Mucosa of descending colon (tissue), 3 donors: ENCODE measurements around the gene SLC9A6. TPM values are rescaled to one million over a fixed set of nuclear protein-coding genes. Genes with fewer than 3 reads are reported as not detected.
"Not testable (repeated sequence)": the region's sequence is repeated elsewhere in the genome, so short reads cannot be mapped to it uniquely, and the experiment has no call there.

Source experiments
- ATAC-seq: fragments of 200-7000 bp; cut with Tn5 transposase; one replicate; pipeline ENCODE4 v1.9.1; 2020; ENCODE audit warnings: mild to moderate bottlenecking, moderate library complexity
- DNase-seq, 3 donors: peaks; one replicate each; pipeline ENCODE4 v3.0.0-alpha.2; 2020
- H3K36me3 ChIP-seq: fragments of 200-600 bp; one replicate; pipeline ENCODE4 v1.8.0; 2021; ENCODE audit warnings: low read depth, mild to moderate bottlenecking
- H3K4me1 ChIP-seq: fragments of 200-600 bp; one replicate; pipeline ENCODE4 v1.8.0; 2021; ENCODE audit warnings: low read depth, mild to moderate bottlenecking
- H3K4me3 ChIP-seq: fragments of 200-600 bp; one replicate; pipeline ENCODE4 v1.8.0; 2021; ENCODE audit warnings: mild to moderate bottlenecking
- H3K9me3 ChIP-seq: fragments of 200-600 bp; one replicate; pipeline ENCODE4 v1.8.0; 2021; ENCODE audit warnings: mild to moderate bottlenecking
- CTCF ChIP-seq: fragments of 200-600 bp; IDR thresholded peaks from one replicate; pipeline ENCODE4 v1.8.0; 2022; ENCODE audit warnings: antibody characterized with exemption, mild to moderate bottlenecking
- intact Hi-C, 2 donors: fragments of 100-400 bp; cut with DNase I in 1 of 2; cut with micrococcal nuclease in 1 of 2; formaldehyde crosslinking; loops; one replicate each; pipeline versions ENCODE4 v1.11.0 to v1.11.1; 2022; cut with DNase I, micrococcal nuclease
- total RNA-seq, 3 donors: library from RNA; stranded (reverse); fragmentation: NEBNext Ultra II Directional in 2 of 3; extraction: Animal tissue kit (Norgen Biotek cat#: 25700) in 2 of 3; gene quantifications; one replicate each; pipeline versions ENCODE4 v1.2.1 to v1.2.4, GENCODE V29; 2021 to 2023
- donor health status: DM: no; HTN: no; CAD: no; lungs with moderate emphysema.
- donor health status: DM: no; HTN: no; CAD: no.
- donor health status: DM: no; HTN: yes; CAD: no.

The SLC9A6 gene
- total RNA-seq, 3 donors from 2014 or later, result 12.6 to 17.3 (median 13.1) TPM

GRCh38 chrX:136046295-136047015 is 61.2 kb downstream of the SLC9A6 start:
- H3K4me3 ChIP-seq, result no peak overlapping the region
- no peaks in the 10 kb centered on the region for H3K36me3 ChIP-seq
- TF ChIP-seq CTCF, result no peak
- DNase-seq (no peak), ATAC-seq (no peak)
- H3K9me3 ChIP-seq, result no peaks in the 10 kb centered on the region
- intact Hi-C loops, result no loop called here
- no peaks in the 10 kb centered on the region for H3K4me1 ChIP-seq

DNA sequence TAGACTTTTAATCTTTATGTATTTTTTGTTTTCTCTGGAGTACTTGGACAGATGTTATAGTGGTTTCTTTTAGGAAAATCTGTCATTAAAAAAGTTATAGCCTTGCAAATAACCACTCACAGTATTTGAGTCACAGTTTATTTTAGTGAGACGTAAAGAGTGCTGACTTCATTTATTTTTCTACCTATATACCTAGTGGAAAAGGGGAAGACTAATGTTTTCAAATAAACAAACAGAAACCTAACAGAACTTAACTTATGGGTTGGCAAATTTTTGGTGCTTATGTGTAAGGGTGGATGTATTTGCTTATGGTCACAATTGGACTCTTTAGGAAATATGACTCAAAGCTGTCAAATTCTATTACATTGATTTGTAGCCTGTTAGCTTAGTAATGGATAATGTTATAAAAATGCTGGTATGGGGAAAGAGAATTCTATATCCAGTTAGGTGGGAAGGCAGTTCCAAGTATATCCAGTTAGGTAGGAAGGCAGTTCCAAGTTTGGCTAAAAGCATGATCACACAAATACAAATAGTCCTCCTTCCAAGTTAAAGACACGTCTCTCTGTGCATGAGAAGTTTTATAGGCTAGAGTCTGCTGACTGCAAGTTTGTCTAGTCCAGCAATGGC is 61.9 kb downstream of the SLC9A6 start:
- ATAC-seq, result no peak
- no peak for DNase-seq
- no peak for TF ChIP-seq CTCF

DNA sequence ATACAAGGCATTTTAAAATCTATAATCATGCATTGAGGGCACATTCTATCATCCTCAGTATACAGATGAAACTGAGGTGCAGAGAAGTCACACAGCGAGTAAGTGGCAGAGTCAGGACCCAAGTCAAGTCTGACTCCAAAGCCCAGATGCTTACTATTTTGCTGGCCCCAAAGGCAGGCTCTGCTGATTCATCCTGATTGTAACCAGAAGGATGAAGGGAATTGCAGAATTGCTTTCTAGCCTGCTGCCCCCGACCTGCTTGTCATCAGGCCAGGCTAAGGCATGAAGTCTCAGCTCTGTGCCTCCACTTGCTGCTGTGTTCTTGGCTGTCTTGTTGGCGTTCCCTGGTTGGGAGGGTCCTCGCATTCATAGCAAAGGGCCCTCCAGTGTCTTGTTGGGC is 62.7 kb downstream of the SLC9A6 start:
- ATAC-seq, result no peak
- TF ChIP-seq CTCF, result no peak
- no peaks in the 10 kb centered on the region for H3K4me1 ChIP-seq
- no peak for DNase-seq
- H3K9me3 ChIP-seq, result no peaks in the 10 kb centered on the region
- no peaks in the 10 kb centered on the region for H3K36me3 ChIP-seq
- intact Hi-C loops, result no loop called here
- no peak overlapping the region for H3K4me3 ChIP-seq

More for the DNA sequence above, 61.9 kb downstream of the SLC9A6 start:
- intact Hi-C loops, result no loop called here
- H3K36me3 ChIP-seq, result no peaks in the 10 kb centered on the region
- no peaks in the 10 kb centered on the region for H3K9me3 ChIP-seq
- no peak overlapping the region for H3K4me3 ChIP-seq
- H3K4me1 ChIP-seq, result no peaks in the 10 kb centered on the region

DNA sequence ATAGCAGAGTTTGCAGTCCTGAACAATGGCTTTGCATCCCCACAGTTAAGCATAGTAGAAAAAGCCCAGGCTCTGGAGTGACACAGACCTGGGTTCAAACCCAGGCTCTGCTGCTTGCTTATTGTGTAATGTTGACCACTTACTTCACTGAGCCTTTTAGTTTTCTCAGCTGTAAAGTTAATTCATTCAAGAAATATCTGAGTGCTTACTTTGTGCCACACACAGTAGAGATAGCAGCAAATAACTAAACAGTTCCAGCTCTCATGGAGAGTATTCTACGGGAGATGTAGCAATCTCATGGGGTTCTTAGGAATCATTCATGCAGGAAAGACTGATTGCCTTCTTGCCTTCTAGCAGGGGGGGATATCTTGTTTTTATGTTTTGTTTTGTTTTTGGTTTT is 63.2 kb downstream of the SLC9A6 start:
- no peaks in the 10 kb centered on the region for H3K4me1 ChIP-seq
- ATAC-seq (no peak), DNase-seq (no peak)
- H3K4me3 ChIP-seq, result no peak overlapping the region
- H3K36me3 ChIP-seq, result no peaks in the 10 kb centered on the region
- TF ChIP-seq CTCF, result no peak
- no peaks in the 10 kb centered on the region for H3K9me3 ChIP-seq
- intact Hi-C loops, result no loop called here

DNA sequence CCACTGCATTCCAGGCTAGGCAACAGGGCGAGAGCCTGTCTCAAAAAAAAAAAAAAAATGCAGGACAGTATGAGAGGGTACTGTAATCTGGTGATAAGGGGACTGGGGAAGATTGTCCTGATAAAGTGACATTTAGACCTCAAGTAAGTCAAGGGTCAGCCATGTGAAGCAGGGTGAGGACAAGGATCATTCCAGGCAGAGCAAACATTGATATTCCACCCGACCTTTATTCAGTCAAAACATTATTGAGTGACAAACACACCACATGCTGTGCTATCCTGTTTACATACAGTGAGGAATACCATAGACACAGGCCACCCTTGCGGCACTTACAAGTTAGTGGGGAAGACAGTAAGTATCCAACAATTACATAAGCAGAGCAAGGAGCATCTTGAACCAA is 64.4 kb downstream of the SLC9A6 start:
- no peak for ATAC-seq
- no peaks in the 10 kb centered on the region for H3K36me3 ChIP-seq

GRCh38 chrX:136050875-136051274 is 65.6 kb downstream of the SLC9A6 start:
- intact Hi-C loops, result not testable (repeated sequence)

More for the DNA sequence above, 64.4 kb downstream of the SLC9A6 start:
- DNase-seq, result no peak
- no peak overlapping the region for H3K4me3 ChIP-seq
- H3K4me1 ChIP-seq, result no peaks in the 10 kb centered on the region
- intact Hi-C loops, result no loop called here
- TF ChIP-seq CTCF, result no peak
- no peaks in the 10 kb centered on the region for H3K9me3 ChIP-seq

More at GRCh38 chrX:136050875-136051274, 65.6 kb downstream of the SLC9A6 start:
- DNase-seq, H3K9me3 ChIP-seq, H3K4me1 ChIP-seq, H3K36me3 ChIP-seq, ATAC-seq, H3K4me3 ChIP-seq: not testable (repeated sequence)
